Stimulated activated CD4-positive, alpha-beta T cell treated with anti-CD3 and anti-CD28 coated beads, Interleukin-12 subunit alpha, Interleukin-12 subunit beta, amount 100 ng/mL, for 24 hours (primary cell): Measurements from ENCODE around the gene C22orf42.
"Not testable (repeated sequence)": the region's sequence is repeated elsewhere in the genome, so short reads cannot be mapped to it uniquely, and the experiment has no call there.

Source experiments
- DNase-seq, 2 experiments: peaks; one replicate each; pipeline ENCODE4 v3.0.0-alpha.2; 2020; ENCODE audit warnings: low read depth in 2 of 2

Gene C22orf42

GRCh38 chr22:32135958-32136357 is 23.1 kb downstream of the C22orf42 start:
- not testable (repeated sequence) for DNase-seq

GRCh38 chr22:32134796-32135195 is 24.3 kb downstream of the C22orf42 start:
- not testable (repeated sequence) for DNase-seq

DNA sequence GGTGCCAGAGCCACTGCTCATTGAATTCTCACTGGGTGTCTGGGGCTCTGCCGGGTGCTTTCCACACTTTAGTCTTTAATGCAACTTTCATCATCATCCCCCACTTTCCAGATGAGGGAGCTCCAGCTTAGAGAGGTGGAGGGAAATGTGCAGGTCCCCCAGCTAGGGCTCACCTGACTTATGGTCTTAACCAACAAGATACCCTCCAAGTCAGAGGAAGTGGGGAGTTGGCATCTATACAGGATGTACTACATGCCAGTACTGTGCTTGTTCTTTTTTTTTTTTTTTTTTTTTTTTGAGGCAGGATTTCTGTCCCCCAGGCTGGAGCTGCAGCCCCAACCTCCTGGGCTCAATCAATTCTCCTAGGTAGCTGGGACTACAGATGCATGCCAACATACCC is 26.3 kb downstream of the C22orf42 start:
- no peak for DNase-seq

- no peak for DNase-seq
These were observed 27.0 kb downstream of the C22orf42 start for GRCh38 chr22:32132126-32132525.

- no peak for DNase-seq
These were observed 28.6 kb downstream of the C22orf42 start for GRCh38 chr22:32130464-32130863.

GRCh38 chr22:32127904-32128303 is 31.2 kb downstream of the C22orf42 start:
- no peak for DNase-seq

GRCh38 chr22:32123657-32124056 is 35.4 kb downstream of the C22orf42 start:
- no peak for DNase-seq

DNA sequence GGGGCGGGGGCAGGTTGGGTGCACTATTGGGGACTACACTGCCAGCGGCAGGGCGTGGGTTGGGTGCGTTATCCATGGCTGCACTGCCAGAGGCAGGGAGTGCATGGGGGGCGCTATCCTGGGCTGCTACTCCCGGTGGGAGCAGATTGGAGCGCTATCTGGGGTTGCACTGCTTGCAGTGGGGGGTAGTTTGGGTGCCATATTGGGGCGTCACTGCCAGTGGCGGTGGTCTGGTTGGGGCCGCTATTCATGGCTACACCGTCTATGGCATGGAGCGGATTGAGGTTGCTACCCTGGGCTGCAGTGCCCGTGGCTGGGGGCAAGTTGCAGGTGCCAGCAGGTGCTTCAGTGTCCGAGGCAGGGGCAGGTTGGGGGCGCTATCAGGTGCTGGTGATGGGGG is 36.2 kb downstream of the C22orf42 start:
- DNase-seq: no peak

DNA sequence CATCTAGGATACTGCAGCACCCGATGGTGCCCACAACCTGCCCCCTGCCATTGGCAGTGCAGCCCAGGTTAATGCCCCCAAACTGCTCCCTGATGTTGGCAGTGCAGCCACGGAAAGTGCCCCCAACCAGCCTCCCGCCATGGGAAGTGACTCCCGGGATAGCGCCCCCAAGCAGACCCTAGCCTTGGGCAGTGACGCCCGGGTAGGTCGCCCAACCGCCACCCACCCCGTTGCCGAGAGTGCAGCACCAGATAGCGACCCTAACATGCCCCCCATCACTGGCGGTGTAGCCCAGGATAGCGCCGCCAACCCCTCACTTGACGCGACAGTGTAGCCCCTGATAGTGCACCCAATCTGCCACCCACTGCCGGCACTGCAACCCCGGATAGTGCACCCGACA is 38.5 kb downstream of the C22orf42 start:
- DNase-seq: no peak

GRCh38 chr22:32119568-32120235 is 39.4 kb downstream of the C22orf42 start:
- DNase-seq: no peak

- no peak for DNase-seq
These were observed 46.7 kb downstream of the C22orf42 start for GRCh38 chr22:32112380-32112779.

DNA sequence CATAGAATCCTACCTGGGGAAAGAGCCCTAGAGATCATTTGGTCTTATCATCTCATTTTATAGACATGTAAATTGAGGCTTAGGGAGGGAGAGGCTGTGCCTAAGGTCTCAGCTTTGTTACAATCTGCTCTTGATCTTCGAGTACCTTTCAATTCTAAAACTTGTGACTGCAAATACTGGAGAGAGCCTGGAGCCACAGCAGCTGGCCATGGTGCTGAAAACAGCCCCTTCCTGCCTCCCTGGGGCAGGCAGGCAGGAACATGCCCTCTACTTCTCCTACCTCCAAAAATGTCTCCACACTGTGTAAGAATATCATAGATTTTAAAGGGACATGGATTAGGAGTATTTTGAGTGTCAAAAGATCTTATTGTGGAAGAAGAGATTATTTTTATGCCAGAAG is 52.2 kb downstream of the C22orf42 start:
- no peak for DNase-seq

GRCh38 chr22:32103658-32104315 is 55.3 kb downstream of the C22orf42 start:
- DNase-seq: no peak

- no peak for DNase-seq
These were observed 58.4 kb downstream of the C22orf42 start for GRCh38 chr22:32100711-32101110.
